ENCODE results near the gene TYRP1.

- no peak for TF ChIP-seq EZH2phosphoT487 (conservative IDR thresholded peaks at IDR 0.05; ENCODE audit: low read length)
- TF ChIP-seq, protein P1, sequence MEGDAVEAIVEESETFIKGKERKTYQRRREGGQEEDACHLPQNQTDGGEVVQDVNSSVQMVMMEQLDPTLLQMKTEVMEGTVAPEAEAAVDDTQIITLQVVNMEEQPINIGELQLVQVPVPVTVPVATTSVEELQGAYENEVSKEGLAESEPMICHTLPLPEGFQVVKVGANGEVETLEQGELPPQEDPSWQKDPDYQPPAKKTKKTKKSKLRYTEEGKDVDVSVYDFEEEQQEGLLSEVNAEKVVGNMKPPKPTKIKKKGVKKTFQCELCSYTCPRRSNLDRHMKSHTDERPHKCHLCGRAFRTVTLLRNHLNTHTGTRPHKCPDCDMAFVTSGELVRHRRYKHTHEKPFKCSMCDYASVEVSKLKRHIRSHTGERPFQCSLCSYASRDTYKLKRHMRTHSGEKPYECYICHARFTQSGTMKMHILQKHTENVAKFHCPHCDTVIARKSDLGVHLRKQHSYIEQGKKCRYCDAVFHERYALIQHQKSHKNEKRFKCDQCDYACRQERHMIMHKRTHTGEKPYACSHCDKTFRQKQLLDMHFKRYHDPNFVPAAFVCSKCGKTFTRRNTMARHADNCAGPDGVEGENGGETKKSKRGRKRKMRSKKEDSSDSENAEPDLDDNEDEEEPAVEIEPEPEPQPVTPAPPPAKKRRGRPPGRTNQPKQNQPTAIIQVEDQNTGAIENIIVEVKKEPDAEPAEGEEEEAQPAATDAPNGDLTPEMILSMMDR (IDR thresholded peaks at IDR 0.05; ENCODE audit: insufficient read depth, low read length, poor library complexity, severe bottlenecking), result no peak
Measured at GRCh38 chr9:12722131-12722530, 28.9 kb downstream of the TYRP1 start.

Data from SU-DHL-6 (cell line).